NCI-H1694 (cell line): Measurements from ENCODE around the gene TM4SF20.

Experiments
- DNase-seq: peaks from one replicate; lab custom pipeline; 2025; lab: John Stamatoyannopoulos, UW

The TM4SF20 gene

GRCh38 chr2:227320305-227321094 lies 58.6 kb downstream of the TM4SF20 start:
- no peak for DNase-seq

GRCh38 chr2:227317834-227318233 lies 61.3 kb downstream of the TM4SF20 start:
- DNase-seq: no peak

DNA sequence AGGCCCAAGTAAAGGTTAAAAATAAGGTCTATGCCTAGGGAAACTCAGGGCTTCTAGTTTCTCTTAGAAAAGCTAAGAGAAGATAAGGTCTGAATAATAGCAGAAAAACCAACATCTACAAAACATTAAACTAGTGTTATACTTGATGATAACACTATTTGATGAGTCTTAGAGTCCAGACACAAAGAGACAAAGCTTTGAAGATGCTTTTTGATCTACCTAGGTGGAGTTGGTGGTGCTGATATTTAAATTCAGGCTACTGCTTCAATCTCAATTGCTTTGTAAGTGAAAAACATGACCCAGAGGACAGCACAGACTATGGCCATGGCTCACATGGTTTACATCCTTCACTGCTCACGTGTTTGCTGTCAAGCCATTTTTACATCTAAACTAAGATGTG lies 65.8 kb downstream of the TM4SF20 start:
- no peak for DNase-seq

DNA sequence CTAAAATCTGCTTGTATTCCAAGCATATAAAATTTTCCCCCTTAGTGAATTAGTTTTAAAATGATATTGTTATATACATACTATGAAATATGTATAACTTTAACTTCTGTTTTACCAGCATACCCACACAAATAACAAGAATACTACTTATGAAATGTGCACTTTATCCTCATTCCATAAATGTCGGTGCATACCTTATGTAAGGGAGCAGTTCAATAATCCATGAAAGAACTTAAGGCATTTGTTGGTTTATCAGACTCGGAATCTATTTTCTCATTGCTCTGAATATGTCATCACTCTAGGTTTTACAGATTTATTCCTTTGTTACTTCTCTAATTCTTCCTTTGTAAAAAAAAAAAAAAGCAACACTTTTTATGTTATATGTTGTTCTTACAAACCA lies 66.5 kb downstream of the TM4SF20 start:
- no peak for DNase-seq
